Ascending aorta (tissue), 2 donors: ENCODE results near the gene CHAF1A. TPM values are rescaled to one million over a fixed set of nuclear protein-coding genes. Genes with fewer than 3 reads are reported as not detected.

Experiments
- DNase-seq, 2 donors: peaks; one replicate each; pipeline ENCODE4 v3.0.0-alpha.2; 2019; ENCODE audit warnings: low spot score in 2 of 2
- H3K27ac ChIP-seq, 2 donors: fragments of 200-600 bp; sonication (generic); one replicate each; pipeline ENCODE4 v1.5.1; 2016 to 2017; ENCODE audit warnings: mild to moderate bottlenecking in 1 of 2
- H3K27me3 ChIP-seq: fragments of 200-600 bp; sonication (generic); one replicate; pipeline ENCODE4 v1.5.1; 2017
- H3K36me3 ChIP-seq, 2 donors: fragments of 200-600 bp; sonication (generic); one replicate each; pipeline ENCODE4 v1.5.1; 2016
- H3K4me1 ChIP-seq, 2 donors: fragments of 200-600 bp; sonication (generic); one replicate each; pipeline ENCODE4 v1.5.1; 2016 to 2017; ENCODE audit warnings: mild to moderate bottlenecking in 1 of 2
- H3K4me3 ChIP-seq, 2 donors: fragments of 200-600 bp; sonication (generic); one replicate each; pipeline ENCODE4 v1.5.1; 2016 to 2017; ENCODE audit warnings: mild to moderate bottlenecking in 1 of 2
- H3K9me3 ChIP-seq, 2 donors: fragments of 200-600 bp; sonication (generic); one replicate each; pipeline ENCODE4 v1.5.1; 2016
- intact Hi-C: fragments of 100-400 bp; cut with DNase I; formaldehyde crosslinking; loops from one replicate; pipeline ENCODE4 v1.15.1; 2023
- total RNA-seq: library from RNA; depleted of rRNA; stranded (reverse); fragments of >200 nt; gene quantifications from one replicate; pipeline ENCODE4 v1.1.0, GENCODE V29; 2016
- TF ChIP-seq, protein P1 (sequence below), 3 experiments: fragments of 200-600 bp in 2 of 3; fragments of 450-650 bp in 1 of 3; sonication (generic) in 2 of 3; IDR thresholded peaks; one replicate each; pipeline ENCODE4 v1.5.1; 2016 to 2019; ENCODE audit warnings: antibody characterized with exemption in 3 of 3, mild to moderate bottlenecking in 1 of 3, moderate library complexity in 1 of 3

Gene CHAF1A
- total RNA-seq, 1 donor from 2014 or later, result 0.85 TPM

DNA sequence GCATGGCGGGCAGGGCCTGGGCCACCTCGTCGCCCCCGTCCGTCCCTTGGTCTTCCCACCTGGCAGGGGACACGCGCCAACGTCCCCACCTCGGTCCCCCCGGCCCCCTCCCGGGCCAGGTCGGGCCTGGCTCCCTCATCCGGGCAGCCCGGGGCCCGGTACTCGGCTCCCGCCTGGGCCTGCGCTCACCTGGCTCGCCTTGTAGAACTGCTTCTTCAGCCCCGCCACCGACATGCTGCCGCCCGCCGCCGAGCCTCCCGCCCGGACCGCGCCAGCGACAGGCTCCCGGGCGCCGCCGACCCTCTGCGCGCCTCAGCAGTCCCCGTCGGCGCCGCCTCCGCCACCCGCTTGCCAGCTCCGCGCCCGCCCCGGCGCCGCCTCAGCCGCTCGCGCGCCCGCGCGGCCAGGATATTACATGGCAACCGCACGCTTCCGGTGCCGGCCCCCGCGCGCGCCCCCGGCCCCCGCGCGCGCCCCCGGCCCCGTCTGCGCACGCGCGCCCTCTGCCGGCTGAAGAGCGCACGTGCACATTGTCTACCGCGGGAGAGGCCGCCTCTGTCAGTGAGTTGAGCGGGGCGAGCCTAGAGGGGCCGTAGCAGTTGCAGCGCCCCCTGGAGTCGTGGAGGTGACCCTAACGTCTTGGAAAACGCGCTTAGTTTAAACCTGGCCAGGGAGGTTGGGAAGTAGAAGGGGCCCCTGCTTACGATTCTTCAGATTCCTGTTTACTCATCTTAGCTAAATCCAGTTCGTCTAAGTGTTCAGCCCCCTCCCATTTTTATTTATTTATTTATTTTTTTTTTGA is 2.1 kb upstream of the CHAF1A start, which contains the start of gene SH3GL1:
SH3GL1 (minus strand) TSS at position 413 of the 802 bp plus-strand sequence; CDS start at position 234, 179 bp downstream.
- intact Hi-C loops, result loop anchor here (2.0 to 5.0 kb wide), 3 partner anchors 72 to 154 kb away; partner anchors contain the start of genes HDGFL2 and YJU2
- peaks cover 7 to 12% of the 10 kb centered on the region in 2 donors for H3K4me1 ChIP-seq

DNA sequence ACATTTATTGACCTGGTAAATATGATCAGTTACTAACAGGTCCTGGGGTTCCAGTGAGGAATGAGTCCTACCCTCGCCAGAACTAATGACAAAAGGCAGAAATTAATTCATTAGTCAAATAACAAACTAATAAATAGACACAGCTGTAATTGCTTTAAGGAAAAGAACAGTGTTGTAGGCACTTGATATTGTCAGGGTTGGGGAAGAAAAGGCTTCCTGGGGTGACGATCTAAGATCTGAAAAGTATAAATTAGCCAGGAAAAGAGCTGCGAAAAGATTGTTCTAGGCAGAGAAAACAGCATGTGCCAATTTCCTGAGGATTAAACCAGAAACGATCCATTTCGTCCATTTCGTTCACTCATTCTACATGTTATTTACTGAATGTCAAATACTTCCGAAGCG is 670 bp upstream of the CHAF1A start:
- Histone ChIP-seq H3K9me3 (no peaks in the 10 kb centered on the region), H3K4me3 (peak overlapping the region; percentile 15 to 52), H3K36me3 (no peaks in the 10 kb centered on the region), H3K27me3 (no peaks in the 10 kb centered on the region), H3K4me1 (peaks cover 7 to 12% of the 10 kb centered on the region in 2 donors), H3K27ac (peak overlapping the region; percentile 83 to 89)
- no peak for DNase-seq
- intact Hi-C loops, result loop anchor here (1.0 to 5.0 kb wide), 8 partner anchors 27 to 219 kb away; partner anchors contain the start of genes ANKRD24, HDGFL2, MPND and SIRT6
- TF ChIP-seq, protein P1, sequence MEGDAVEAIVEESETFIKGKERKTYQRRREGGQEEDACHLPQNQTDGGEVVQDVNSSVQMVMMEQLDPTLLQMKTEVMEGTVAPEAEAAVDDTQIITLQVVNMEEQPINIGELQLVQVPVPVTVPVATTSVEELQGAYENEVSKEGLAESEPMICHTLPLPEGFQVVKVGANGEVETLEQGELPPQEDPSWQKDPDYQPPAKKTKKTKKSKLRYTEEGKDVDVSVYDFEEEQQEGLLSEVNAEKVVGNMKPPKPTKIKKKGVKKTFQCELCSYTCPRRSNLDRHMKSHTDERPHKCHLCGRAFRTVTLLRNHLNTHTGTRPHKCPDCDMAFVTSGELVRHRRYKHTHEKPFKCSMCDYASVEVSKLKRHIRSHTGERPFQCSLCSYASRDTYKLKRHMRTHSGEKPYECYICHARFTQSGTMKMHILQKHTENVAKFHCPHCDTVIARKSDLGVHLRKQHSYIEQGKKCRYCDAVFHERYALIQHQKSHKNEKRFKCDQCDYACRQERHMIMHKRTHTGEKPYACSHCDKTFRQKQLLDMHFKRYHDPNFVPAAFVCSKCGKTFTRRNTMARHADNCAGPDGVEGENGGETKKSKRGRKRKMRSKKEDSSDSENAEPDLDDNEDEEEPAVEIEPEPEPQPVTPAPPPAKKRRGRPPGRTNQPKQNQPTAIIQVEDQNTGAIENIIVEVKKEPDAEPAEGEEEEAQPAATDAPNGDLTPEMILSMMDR (IDR thresholded peaks at IDR 0.05), result no peak

More for the DNA sequence above, 2.1 kb upstream of the CHAF1A start, which contains the start of gene SH3GL1:
- TF ChIP-seq, protein P1 (IDR thresholded peaks at IDR 0.05), result peak; percentile 91 to 99 (median 96)
- H3K27me3 ChIP-seq, result no peaks in the 10 kb centered on the region
- peaks cover 0 to 6% of the 10 kb centered on the region in 2 donors for H3K36me3 ChIP-seq
- peak within 1 kb of the TSS; percentile 82 to 96 for H3K4me3 ChIP-seq
- no peaks in the 10 kb centered on the region for H3K9me3 ChIP-seq
- DNase-seq, result peak; percentile 74 to 96
- peak within 1 kb of the TSS; percentile 89 to 91 for H3K27ac ChIP-seq

DNA sequence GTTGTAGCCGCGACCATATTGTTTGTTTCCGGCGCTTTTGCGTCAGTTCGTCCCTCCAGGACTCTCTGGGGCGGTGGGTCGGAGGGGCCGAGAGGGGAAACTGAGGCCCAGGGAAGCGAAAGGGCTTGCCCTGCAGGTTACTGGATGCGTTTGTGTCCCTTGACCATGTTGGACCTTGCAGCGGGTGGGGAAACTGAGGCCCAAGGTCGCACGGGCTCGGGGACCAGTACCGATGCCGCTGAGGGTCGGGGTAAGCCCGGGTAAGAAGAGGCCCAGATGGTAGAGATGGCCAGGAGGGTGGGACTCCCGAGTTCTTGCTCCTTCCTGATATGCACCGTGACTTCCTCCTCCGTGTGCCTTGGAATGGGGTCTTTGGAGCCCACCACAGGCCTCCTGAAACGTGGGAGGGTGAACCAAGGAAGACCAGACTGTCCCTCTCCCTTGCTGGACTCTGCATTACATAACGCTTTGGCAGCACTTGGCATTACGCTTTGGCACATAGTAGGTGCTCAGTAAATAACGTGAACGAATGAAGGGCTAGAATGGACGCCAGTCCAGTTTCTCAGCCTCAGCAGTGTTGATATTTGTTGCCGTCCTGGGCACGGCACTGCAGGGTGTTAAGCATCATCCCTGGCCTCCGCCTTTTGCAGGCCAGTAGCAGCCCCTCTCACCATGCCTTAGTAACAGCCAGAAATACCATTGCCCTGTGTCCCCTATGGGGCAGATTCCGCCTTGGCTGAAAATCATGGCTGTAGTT is 743 bp downstream of the CHAF1A start:
- intact Hi-C loops, result loop anchor here (2.0 to 5.0 kb wide), 2 partner anchors 69 to 220 kb away; partner anchors contain the start of genes ANKRD24, HDGFL2 and SIRT6
- H3K27ac ChIP-seq, result peak overlapping the region in 1 of 2 donors; percentile 47

DNA sequence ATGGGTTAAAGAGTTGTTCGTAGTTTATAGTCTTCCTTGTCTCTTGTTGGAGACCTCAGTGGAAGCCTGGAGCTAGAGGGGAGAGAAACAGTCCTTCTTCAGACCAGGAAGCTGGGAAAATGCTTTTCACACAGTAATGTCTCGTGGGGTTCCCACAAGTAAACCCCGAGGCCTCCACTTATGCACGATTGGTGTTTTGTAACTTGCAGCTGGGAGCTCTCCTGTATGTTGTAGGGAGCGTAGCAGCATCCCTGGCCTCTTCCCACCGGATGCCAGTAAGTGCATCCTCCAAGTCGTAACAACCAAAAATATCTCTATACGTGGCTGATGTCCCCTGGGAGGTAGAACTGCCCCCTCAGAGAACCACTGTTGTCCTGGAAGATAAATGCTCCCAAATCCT is 3.5 kb downstream of the CHAF1A start:
- no peaks in the 10 kb centered on the region for H3K27me3 ChIP-seq
- H3K4me3 ChIP-seq, result no peak overlapping the region
- TF ChIP-seq, protein P1 (IDR thresholded peaks at IDR 0.05), result no peak
- no peak for DNase-seq
- peaks cover 0 to 3% of the 10 kb centered on the region in 2 donors for H3K36me3 ChIP-seq
- no peaks in the 10 kb centered on the region for H3K9me3 ChIP-seq
- intact Hi-C loops, result no loop called here
- peaks cover 4 to 10% of the 10 kb centered on the region in 2 donors for H3K4me1 ChIP-seq
- H3K27ac ChIP-seq, result no peak overlapping the region

More for the DNA sequence above, 743 bp downstream of the CHAF1A start:
- TF ChIP-seq, protein P1 (IDR thresholded peaks at IDR 0.05), result no peak
- DNase-seq, result no peak
- Histone ChIP-seq H3K4me1 (peaks cover 7 to 10% of the 10 kb centered on the region in 2 donors), H3K27me3 (no peaks in the 10 kb centered on the region), H3K36me3 (no peaks in the 10 kb centered on the region), H3K9me3 (no peaks in the 10 kb centered on the region), H3K4me3 (peak overlapping the region; percentile 78 to 85)

DNA sequence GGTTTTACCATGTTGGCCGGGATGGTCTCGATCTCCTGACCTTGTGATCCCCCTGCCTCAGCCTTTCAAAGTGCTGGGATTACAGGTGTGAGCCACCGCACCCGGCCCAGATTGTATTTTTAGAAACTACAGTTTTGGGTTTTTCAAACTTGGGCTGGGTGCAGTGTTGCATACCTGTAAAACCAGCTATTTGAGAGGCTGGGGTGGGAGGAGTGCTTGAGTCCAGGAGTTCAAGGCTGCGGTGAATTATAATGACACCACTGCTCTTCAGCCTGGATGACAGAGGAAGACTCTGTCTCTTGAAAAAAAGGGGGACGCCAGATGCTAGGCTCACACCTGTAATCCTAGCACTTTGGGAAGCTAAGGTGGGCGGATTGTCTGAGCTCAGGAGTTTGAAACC is 4.2 kb downstream of the CHAF1A start:
- H3K4me3 ChIP-seq, result no peak overlapping the region
- peaks cover 0 to 3% of the 10 kb centered on the region in 2 donors for H3K36me3 ChIP-seq
- H3K27me3 ChIP-seq, result no peaks in the 10 kb centered on the region
- H3K4me1 ChIP-seq, result peaks cover 4 to 9% of the 10 kb centered on the region in 2 donors
- no peak for DNase-seq
- TF ChIP-seq, protein P1 (IDR thresholded peaks at IDR 0.05), result no peak
- no peaks in the 10 kb centered on the region for H3K9me3 ChIP-seq
- intact Hi-C loops, result no loop called here
- H3K27ac ChIP-seq, result no peak overlapping the region
